ENCODE measurements around the gene NDE1.

DNA sequence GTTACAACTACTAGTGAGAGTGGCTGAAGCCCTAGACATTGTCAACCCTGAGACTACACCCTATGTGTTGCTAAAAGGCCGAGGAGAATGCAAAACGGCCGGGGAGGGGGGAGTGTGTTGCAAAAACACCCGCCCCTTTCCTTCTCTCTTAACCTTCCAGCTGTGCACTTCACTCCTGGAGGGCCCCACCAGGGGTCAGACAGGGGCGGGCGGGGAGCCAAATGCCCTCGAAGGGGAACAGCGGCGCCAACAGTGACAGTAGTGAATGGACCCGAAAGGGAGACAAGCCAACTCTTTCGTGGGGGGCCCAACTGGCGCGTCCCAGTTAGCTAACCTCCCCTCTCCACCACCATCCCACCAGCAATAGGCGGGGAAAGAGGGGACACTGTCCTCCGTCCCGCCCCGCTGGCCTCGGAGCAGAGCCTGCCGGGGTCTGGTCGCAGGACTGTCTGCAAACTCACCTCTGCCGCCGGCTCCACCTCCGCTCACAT lies 7.4 kb upstream of the NDE1 start:
- no peak for TF ChIP-seq POLR2A (IDR thresholded peaks at IDR 0.05)
- peak; percentile 20 to 46 (median 25) for TF ChIP-seq CTCF (IDR thresholded peaks at IDR 0.05)
